GM18511 (cell line): ENCODE results near the gene COX8C.
"Not testable (repeated sequence)": the region's sequence is repeated elsewhere in the genome, so short reads cannot be mapped to it uniquely, and the experiment has no call there.

Experiments
- ATAC-seq: cut with Tn5 transposase; IDR thresholded peaks from one replicate; pipeline ENCODE4 v1.9.1; 2021; ENCODE audit warnings: mild to moderate bottlenecking, moderate library complexity; ENCODE audit not compliant: unreplicated experiment

Gene COX8C

DNA sequence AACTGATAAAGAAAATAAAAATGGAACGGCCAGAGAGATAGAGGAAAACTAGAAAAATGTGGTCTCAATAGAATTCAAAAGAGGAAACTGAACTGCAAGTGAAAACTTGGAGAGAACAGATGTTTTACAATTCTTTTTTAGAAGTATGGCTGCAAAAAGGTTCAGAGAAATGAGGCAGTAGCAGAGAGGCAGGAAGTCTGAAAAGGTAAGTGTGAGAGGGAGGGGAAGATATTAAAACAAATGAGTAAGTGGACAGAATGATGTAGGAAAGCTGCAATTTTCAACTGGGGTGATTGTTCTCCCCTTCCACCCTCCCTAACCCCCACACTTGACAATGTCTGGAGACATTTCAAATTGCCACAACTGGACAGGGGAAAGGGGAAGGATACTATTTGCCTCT is 27.0 kb upstream of the COX8C start:
- ATAC-seq: peak; percentile 53

DNA sequence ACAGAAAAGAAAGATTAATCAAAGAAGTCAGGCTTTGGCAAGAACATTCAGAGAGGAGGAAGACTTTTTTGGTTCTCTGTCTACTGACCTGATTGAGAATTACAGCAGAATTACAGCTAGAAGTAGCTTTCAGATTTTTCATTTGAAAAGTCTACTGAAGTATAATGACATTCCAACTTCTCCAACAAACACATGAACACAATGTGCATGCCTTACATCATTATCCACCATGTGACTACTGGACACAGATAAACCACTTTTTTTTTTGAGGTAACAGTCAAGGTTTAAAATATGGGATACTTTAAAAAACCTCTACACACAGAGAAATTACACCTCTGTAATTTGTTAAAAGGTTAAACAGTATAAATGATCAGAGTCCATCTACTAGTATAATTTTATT is 26.5 kb upstream of the COX8C start:
- no peak for ATAC-seq

DNA sequence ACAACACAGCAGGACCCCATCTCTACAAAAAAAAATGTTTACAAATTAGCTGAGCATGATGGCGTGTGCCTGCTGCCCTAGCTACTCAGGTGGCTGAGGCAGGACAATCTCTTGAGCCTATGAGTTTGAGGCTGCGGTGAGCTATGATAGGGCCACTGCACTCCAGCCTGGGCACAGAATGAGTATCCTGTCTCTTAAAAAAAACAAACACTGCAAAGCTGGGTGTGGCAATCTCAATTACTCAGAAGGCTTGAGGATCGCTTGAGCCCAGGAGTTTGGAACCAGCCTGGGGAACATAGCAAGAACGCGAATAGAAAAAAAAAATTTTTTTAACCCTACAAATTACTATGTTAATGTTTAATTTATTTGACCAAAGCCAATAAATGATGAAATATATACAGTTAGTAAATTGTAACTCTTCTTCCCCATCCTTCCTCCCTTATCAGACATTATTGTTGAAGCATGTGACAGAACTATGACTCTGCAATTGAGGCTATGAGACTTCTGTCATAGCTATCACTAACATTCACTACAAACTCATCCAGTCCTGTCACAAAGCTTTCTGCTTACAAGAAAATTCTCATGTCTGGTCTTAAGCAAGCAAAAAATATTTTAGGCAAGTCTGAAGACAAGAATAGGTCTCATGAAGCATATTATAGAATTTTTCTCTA is 23.9 kb upstream of the COX8C start:
- no peak for ATAC-seq

DNA sequence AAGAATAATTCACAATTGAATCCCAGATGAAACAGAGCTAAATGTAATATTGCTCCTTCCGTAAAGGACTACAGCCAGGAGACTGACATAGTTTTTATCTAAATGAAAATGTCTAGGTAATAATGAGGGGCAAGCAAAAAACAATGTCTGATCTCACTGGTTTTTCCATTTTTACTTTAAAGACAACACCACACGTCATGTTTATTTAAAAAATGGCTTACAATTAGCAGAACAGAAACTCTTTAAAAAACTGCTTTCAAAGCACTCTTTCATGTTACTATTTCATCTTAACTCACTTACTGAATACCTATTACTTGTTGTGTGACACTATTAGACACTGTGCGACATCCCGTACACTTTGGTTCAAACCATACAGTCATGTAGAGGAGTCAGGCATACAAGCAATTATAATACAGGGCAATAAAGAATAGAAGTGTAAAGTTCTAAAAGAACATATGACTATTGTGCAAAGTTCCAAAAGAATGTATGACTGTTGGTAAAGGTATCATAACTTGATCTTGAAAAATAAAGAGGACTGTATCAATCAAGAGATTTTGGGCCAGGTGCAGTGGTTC is 23.3 kb upstream of the COX8C start:
- ATAC-seq: no peak

DNA sequence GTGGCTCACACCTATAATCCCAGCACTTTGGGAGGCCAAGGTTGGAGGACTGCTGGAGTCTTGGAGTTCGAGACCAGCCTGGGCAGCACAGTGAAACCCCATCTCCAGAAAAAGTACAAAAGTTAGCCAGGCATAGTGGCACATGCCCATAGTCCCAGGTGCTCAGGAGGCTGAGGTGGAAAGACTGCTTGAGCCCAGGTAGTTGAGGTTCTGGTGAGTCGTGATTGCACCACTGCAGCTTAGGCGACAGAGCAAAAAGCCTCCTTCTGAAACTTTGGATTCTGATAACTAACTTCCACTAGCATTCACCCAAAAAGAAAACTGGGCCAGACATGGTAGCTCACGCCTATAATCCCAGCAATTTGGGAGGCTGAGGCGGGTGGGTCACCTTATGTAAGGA is 20.8 kb upstream of the COX8C start:
- ATAC-seq: no peak

DNA sequence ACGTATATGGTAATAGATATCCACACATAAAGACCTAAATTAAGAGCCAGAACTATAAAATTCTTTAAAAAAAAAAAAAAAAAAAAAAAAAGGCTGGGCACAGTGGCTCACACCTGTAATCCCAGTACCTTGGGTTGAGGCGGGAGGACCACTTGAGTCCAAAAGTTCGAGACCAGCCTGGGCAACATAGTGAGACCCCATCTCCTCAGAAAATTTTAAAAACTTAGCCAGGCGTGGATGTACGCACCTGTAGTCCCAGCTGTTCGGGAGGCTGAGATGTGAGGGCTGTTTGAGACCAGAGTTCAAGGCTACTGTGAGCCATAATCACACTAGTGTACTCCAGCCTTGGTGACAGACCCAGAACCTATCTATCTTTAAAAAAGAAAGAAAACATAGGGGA is 18.4 kb upstream of the COX8C start:
- no peak for ATAC-seq

DNA sequence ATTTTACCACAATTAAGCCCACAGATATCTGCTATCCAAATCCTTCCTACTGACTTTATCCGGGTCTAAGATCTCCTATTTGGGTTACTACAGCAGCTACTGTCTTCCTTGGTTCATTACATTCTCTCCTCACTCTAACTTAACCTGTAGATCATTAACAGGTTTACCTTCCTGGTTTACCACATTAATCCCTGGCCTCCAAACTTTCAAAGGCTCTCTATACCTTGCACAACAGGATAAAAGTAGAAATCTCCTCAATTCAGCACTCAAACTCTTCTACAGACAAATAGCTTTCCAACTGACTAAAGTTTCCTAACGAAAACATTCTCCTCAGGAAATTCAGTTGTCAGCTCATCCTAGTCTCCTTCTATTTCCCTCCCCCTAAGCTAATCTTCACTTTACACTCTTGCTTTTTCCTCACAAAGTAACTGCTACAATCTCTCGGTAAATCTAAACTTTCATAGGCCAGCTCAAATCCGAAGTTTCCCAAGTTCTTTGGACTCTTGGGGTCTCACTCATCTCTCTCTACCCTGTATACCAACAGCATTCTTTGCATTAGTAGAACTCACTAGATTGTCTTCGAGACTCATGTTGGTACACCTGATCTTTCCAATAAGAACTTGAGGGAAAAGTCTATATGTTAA is 16.9 kb upstream of the COX8C start:
- ATAC-seq: no peak

DNA sequence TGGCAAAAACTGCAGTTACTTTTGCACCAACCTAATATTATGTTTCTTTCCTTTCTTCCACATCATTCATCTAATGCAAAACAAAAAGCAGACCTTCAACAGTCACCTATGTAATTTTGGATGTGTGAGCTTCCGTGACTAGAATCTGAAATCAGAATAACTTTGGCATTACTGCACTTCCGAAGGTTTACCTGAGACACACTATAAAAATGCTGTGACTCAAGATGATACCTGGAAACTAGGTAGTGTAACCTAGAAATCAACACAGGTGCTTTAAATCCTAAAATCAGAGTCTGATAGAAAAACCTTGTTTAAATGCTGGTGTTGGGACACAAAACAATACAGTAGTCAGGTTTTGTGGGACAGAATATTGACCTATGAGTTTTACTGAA is 16.4 kb upstream of the COX8C start:
- ATAC-seq: no peak

DNA sequence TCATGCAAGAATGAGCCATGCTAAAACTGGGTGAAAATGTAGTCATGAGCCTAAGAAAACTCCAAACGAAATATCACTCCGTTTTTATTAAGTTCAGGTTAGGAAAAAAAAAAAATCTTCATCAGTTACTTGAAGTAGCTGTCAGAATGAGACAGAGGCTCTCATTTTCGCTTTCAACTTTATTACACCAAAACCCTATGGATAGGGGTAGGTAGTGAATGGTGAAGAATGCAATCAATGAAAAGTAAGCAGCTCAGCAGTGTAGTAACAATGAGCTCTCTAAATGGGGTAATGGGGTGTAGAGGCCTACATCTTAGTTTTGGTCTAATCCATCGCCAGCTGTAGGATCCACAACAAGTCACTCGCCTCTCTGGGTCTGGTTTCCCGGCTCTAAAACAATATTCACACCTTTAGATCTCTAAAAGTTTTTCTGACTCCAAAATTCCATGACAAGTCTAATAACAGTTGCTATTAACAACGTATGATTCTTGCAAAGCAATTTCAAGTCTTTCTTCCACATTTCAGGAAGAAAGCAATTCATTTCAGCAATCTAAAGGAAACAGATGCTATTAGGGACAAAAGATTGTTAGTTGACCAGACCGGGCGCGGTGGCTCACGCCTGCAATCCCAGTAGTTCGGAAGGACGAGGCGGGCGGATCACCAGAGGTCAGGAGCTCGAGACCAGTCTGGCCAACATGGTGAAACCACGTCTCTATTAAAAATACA is 15.8 kb upstream of the COX8C start:
- ATAC-seq: no peak

DNA sequence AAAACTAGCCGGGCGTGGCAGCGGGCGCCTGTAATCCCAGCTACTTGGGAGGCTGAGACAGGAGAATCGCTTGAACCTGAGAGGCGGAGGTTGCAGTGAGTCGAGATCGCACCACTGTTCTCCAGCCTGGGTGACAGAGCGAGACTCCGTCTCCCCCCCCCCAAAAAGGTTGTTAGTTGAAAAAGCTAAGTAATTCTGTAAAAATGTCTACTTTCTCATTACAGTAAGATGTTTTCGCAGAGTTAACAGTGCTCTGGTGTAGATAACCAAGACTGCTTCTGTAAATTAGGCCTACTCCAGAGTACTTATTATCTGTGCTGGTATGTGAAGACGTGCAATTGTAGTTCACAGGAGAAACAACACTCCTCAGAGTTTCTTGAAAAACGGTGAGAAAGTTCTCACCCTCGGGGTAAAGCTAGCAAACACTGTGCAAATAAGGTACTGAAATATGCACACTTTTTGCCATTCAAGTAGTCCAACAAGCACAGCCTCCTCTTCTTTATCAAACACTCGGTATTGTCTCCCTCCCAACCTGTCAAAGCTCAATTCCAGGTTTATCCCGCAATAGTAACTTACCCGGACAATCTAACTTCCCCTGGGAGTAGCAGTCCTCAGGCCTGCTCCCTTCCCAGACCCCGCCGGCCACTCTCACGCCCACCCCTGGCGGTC is 15.1 kb upstream of the COX8C start:
- peak; percentile 4 for ATAC-seq

DNA sequence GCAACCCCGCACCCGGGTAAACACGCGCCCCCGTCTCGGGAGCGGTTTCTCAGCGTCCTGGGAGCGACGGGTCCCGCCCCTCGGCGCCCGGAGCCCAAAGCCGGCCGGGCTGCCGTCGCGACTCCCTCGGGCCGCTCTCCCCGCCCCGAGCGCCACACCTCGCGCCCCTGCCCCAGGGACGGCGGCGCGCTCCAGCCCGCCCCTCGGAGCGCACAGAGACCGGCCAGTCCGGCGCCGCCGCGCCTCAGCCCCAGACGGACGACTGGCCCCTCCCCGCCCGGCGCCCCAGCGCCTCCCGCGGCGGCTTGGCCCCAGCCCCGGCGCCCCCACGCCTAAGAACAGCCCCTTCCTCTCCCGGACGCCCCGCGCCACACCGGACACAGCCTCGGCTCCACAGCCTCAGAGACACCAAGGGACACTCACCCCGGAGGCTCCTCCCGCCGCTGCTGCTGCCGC is 14.6 kb upstream of the COX8C start:
- peak; percentile 62 for ATAC-seq

DNA sequence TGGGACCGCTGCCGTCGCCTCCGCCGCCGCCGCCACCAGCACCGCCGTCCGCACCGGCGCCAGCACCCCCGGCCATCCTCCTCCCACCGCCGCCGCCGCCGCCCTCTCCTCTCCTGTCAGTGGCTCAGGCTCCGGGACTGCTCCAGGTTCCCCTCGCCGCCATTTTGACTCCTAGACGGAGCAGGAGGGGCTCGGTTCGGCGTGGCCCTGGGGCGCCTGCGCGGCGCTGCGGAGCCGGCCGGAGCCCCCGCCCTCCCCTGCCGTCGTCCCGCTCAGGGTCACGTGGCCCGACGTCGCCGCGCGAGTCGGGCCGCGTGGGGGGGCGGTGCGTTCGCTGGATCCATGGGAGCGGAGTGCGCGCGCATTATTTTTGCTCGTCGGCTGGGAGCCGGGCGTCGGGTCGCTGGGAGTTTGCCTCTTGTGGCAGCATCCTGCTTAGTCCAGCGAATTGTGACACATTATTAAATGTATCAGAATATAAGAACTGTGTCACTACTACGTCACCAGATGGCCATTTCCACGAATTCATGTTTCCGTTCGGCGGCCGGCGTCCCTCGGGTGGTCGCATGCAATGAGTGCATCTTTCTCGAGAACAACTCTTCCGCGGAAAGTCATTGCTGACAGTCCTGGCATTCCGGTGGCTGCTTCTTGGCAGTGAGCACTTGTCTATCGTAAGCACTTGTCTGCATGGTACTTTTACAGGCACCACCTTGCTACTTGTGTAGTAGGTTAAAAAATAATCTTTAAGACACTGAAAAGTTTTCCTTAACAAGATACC is 13.9 kb upstream of the COX8C start, which contains the start of gene BTBD7:
TSS of gene BTBD7 (minus strand) at position 184 of the 778 bp plus-strand sequence. CDS start 36,985 bp downstream, outside the sequence.
- ATAC-seq: peak; percentile 85

DNA sequence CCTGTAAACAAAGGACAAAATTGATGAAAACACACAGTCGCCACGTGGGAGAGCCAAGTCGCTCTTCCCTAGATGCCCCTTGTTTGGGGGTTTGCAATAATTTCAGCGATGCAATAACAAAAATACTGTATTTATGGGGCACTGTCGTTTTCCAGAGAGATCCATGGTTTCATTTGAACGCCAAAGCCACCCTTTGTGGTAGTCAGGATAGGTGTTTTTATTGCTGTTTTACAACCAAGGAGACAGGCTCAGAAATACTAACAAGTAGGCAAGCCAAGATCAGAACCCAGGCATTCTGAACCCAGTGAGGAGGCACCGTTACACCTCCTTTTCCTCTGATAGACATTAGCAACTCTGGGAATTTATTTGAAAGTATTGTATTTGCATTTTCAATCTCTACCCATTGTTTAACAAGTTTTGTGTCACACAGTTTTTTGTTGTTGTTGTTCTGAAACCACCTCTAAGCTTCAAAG is 13.3 kb upstream of the COX8C start:
- ATAC-seq: no peak

DNA sequence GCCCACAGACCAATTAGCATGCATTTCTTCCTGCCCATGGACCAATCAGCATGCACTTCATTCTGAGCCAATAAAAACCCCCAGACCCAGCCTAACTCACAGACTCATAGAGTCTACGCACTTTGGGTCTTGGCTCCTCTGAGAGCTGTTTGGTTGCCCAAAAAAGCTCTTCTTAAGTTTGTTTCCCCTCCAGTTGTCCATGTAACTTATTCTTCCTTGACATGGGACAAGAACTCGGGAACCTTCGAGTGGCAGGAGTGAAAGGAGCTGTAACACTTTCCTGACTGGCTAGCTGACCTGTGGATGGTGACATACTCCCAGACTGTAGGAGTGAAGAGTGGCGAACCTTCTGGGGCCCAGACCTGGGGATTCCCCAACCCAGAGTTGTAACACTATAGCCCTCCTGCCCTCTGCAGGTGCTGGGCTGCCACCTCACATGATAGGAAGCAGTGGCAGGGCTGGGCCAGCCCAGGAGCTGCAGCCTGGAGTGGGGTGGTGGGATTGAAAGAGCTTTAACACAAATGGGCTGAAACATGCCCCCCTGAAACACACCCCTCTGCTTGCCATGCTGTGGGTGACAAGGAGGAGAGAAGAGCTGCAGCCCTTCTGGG is 9.7 kb upstream of the COX8C start:
- no peak for ATAC-seq

DNA sequence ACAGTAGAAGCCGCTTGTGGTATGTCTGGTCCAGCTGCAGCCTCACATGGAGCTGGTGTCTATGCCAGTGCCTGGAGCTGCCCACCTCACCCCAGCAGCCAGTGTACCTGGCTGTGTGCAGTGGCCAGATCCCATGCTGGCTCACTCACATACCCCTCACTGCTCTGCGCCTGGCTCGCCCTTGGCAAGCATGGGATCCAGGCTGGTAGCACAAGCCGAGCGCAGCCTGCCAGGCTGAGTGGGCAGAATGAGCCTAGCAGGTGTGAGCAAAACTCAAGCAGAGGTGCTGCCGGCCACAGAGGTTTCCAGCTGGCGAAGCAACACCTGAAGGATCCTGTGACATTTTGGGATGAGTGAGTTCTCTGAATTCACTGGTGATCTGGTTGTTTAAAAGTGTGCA is 9.1 kb upstream of the COX8C start:
- no peak for ATAC-seq

DNA sequence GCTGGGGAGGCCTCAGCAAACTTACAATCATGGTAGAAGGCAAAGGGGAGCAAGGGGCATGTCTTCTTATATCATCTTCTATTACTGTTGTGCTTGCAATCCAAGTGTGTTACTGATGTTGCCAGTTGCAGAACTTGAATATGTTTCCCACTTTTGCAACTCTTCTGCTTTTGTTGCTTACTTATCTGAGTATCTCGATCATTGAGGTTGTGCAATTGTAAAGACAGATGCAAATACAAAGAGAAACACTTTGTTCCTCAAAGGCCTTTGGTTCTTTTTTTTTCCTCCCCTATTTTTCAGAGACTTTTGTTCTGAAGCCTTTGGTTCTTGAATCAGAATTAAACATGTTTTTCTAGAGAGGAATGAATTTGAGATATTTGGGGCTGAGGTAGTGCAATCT is 3.7 kb upstream of the COX8C start:
- no peak for ATAC-seq

DNA sequence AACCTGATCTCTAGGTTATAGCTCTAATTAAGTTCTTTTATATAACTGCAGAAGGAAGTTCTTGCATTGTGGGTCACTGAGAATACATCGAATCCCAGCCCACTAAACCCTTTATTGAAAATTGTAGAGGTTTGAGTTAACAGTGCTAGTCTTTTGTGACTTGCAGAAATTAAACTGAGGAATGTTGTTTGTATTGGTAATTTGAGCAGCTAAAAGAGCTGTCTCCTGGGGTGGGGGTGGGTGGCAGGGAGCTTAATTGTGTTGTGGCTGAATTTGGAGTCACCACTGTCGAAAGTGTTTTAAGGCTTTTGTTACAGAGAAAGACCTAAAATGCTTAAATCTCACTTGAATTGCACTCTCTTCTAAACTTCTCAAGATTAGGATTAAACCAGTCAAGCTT is 3.2 kb upstream of the COX8C start:
- ATAC-seq: no peak

DNA sequence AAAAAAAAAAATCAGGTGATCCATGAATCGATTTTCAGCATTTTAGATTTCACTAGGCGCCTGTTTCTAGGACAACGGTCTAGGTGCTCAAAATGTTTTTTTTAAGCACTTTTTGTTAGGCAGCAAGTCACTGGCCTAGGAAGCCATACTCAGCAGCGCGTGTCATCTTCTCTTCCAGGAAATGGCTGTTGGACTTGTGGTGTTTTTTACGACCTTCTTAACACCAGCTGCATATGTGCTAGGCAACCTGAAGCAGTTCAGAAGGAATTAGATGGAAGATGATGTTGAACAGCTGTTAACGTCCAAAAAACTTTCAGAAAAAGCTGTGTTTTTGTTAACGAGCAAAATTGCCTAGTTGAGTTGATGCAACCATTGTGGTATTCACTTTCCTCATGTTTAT is 868 bp downstream of the COX8C start:
- no peak for ATAC-seq

DNA sequence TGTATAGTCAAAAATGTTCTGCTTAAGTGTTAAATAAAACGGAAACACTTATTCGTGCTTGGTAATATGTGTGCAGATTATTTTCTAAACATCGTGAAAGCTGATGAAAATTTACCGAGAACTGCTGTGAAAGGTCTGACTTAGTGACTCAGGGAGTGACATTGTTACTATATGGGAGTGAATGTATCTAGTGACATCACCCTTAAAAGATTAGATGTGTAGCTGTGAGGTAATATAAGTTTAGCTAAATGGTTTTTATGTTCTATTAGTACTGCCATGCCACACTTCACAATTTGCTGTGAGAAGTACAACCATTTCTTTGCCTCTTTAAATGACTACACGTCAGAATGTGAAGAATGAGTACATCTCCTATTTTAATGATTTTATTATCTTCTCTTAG is 1.3 kb downstream of the COX8C start:
- no peak for ATAC-seq

DNA sequence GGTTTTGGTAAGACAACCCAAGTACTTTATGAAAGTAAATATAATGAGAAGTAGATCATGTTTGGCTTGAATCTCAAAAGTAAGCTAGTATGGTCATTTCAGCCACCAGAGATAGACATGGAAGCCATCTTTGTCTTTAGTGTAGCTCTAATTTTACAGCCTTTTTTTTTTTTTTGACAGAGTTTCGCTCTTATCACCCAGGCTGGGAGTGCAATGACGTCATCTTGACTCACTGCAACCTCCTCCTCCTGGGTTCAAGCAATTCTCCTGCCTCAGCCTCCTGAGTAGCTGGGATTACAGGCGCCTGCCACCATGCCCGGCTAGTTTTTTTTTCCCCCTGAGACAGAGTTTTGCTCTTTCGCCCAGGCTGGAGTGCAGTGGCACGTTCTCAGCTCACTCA is 7.9 kb downstream of the COX8C start:
- ATAC-seq: not testable (repeated sequence)
